Thymus (tissue), 11 donors: Measurements from ENCODE around the gene DLGAP3. TPM values are rescaled to one million over a fixed set of nuclear protein-coding genes. Genes with fewer than 3 reads are reported as not detected.

Experiments
- DNase-seq, 9 donors: peaks; one replicate each; pipeline ENCODE4 v3.0.0-alpha.2; 2013; ENCODE audit warnings: low spot score in 9 of 9, low read depth in 6 of 9, missing footprints in 1 of 9
- H3K27ac ChIP-seq, 2 donors: one replicate each; pipeline ENCODE4 v1.5.1; 2013; ENCODE audit warnings: control low read depth in 1 of 2, low read depth in 1 of 2, low read length in 1 of 2, mild to moderate bottlenecking in 1 of 2, moderate library complexity in 1 of 2
- H3K27me3 ChIP-seq, 2 donors: one replicate each; pipeline ENCODE4 v1.5.1; 2013; ENCODE audit warnings: low read length in 1 of 2; ENCODE audit not compliant: control insufficient read depth in 2 of 2, insufficient read depth in 1 of 2
- H3K36me3 ChIP-seq, 2 donors: one replicate each; pipeline ENCODE4 v1.5.1; 2013; ENCODE audit warnings: low read length in 1 of 2, mild to moderate bottlenecking in 1 of 2, moderate library complexity in 1 of 2; ENCODE audit not compliant: control insufficient read depth in 2 of 2, insufficient read depth in 2 of 2
- H3K4me1 ChIP-seq, 2 donors: one replicate each; pipeline ENCODE4 v1.5.1; 2013; ENCODE audit warnings: low read length in 2 of 2; ENCODE audit not compliant: control insufficient read depth in 2 of 2, insufficient read depth in 2 of 2
- H3K4me3 ChIP-seq, 2 donors: one replicate each; pipeline ENCODE4 v1.5.1; 2013; ENCODE audit warnings: low read length in 2 of 2, control low read depth in 1 of 2, mild to moderate bottlenecking in 1 of 2
- H3K9me3 ChIP-seq, 2 donors: one replicate each; pipeline ENCODE4 v1.5.1; 2013; ENCODE audit warnings: low read length in 1 of 2, mild to moderate bottlenecking in 1 of 2; ENCODE audit not compliant: control insufficient read depth in 2 of 2, insufficient read depth in 1 of 2
- WGBS: extraction: QIAGEN DNeasy Blood & Tissue Kit; methylation state at CpG from one replicate; pipeline ENCODE4 v1.1.7; 2013; 5-methylcytosine and 5-hydroxymethylcytosine counted together
- polyA plus RNA-seq: library from polyadenylated mRNA; stranded (reverse); fragments of 200-250 nt; gene quantifications from one replicate; pipeline ENCODE4 v1.2.3, GENCODE V29; 2013
- total RNA-seq: library from RNA; stranded (reverse); fragments of 120-200 nt; gene quantifications from one replicate; pipeline ENCODE4 v1.2.4, GENCODE V29; 2013
- donor health status: healthy.

DLGAP3 gene
- total and polyA plus RNA-seq, 2 donors = 0.23 to 0.24 TPM

- Histone ChIP-seq H3K27me3 (peaks cover 45 to 73% of the 10 kb centered on the region in 2 donors), H3K36me3 (no peaks in the 10 kb centered on the region), H3K4me3 (no peak overlapping the region), H3K27ac (no peak overlapping the region), H3K4me1 (peaks cover 5 to 9% of the 10 kb centered on the region in 2 donors), H3K9me3 (peaks cover 2 to 4% of the 10 kb centered on the region in 2 donors)
- no peak for DNase-seq
- whole genome bisulfite sequencing = 71% methylated on average over 3 of the region's 3 CpGs
These were observed 44.9 kb downstream of the DLGAP3 start for GRCh38 chr1:34884536-34884935.

DNA sequence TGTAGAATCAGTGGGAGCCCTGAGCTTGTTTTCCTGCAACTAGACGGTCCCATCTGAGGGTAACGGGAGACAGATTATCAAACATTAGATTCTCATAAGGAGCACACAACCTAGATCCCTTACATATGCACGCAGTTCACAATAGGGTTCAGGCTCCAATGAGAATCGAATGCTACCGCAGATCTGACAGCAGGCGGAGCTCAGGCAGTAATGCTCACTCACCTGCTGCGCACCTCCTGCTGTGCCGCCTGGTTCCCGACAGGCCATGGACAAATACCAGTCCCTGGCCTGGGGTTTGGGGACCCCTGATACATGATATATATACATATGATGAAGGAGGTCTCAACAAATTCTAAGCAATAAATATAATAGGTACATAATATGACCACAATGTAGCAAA, 50.2 kb downstream of the DLGAP3 start:
- no peak overlapping the region for H3K27ac ChIP-seq
- peaks cover 2% of the 10 kb centered on the region in 2 donors for H3K9me3 ChIP-seq
- H3K27me3 ChIP-seq = peaks cover 14 to 54% of the 10 kb centered on the region in 2 donors
- no peak for DNase-seq
- 72% methylated on average over 9 of the region's 9 CpGs for WGBS
- no peak overlapping the region for H3K4me3 ChIP-seq
- H3K4me1 ChIP-seq = no peaks in the 10 kb centered on the region
- H3K36me3 ChIP-seq = no peaks in the 10 kb centered on the region

GRCh38 chr1:34876406-34876805, 53.0 kb downstream of the DLGAP3 start:
- no peaks in the 10 kb centered on the region for H3K36me3 ChIP-seq
- H3K4me3 ChIP-seq = no peak overlapping the region
- DNase-seq = no peak
- 91% methylated on average over 7 of the region's 7 CpGs for WGBS
- H3K27me3 ChIP-seq = peaks cover 3 to 37% of the 10 kb centered on the region in 2 donors
- H3K27ac ChIP-seq = no peak overlapping the region
- peaks cover 2% of the 10 kb centered on the region in 2 donors for H3K9me3 ChIP-seq
- H3K4me1 ChIP-seq = peaks cover 12 to 13% of the 10 kb centered on the region in 2 donors

- peaks cover 3 to 29% of the 10 kb centered on the region in 2 donors for H3K27me3 ChIP-seq
- 88% methylated on average over 4 of the region's 4 CpGs for WGBS
These were observed 55.0 kb downstream of the DLGAP3 start for GRCh38 chr1:34874296-34874952.

DNA sequence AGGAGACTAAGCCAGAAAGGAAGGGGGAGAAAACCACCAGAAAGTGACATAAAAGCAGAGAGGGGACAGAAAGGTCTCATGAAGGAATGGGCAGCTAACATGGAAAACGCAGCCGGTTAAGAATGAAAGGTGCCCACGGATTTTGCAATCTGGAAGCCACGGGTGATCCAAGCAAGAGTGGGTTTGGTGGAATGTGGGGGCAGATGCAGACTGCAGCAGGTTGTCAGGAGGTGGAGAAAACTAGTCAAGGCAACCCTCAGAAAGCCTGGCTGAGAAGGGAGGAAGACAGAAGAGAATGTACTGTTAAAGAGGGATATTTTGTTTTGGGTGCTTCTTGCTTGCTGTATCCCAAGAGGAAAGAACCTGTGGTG, 57.3 kb downstream of the DLGAP3 start:
- WGBS = 96% methylated on average over 4 of the region's 4 CpGs
- Histone ChIP-seq H3K4me1 (peaks cover 42 to 45% of the 10 kb centered on the region in 2 donors), H3K9me3 (peaks cover 0 to 2% of the 10 kb centered on the region in 2 donors), H3K27me3 (peaks cover 3 to 31% of the 10 kb centered on the region in 2 donors), H3K36me3 (no peaks in the 10 kb centered on the region), H3K4me3 (no peak overlapping the region), H3K27ac (peak overlapping the region in 1 of 2 donors; percentile 99)
- no peak for DNase-seq

More at GRCh38 chr1:34874296-34874952, 55.0 kb downstream of the DLGAP3 start:
- no peak overlapping the region for H3K27ac ChIP-seq
- H3K36me3 ChIP-seq = no peaks in the 10 kb centered on the region
- DNase-seq = no peak
- peaks cover 28 to 33% of the 10 kb centered on the region in 2 donors for H3K4me1 ChIP-seq
- H3K4me3 ChIP-seq = no peak overlapping the region
- peaks cover 0 to 2% of the 10 kb centered on the region in 2 donors for H3K9me3 ChIP-seq

GRCh38 chr1:34871443-34872132, 57.9 kb downstream of the DLGAP3 start:
- H3K9me3 ChIP-seq = peaks cover 0 to 2% of the 10 kb centered on the region in 2 donors
- DNase-seq = peak; percentile 66 to 95 (median 77)
- peaks cover 47 to 50% of the 10 kb centered on the region in 2 donors for H3K4me1 ChIP-seq
- no peaks in the 10 kb centered on the region for H3K36me3 ChIP-seq
- 51% methylated on average over 17 of the region's 17 CpGs for WGBS
- peak overlapping the region; percentile 90 to 99 for H3K27ac ChIP-seq
- H3K4me3 ChIP-seq = peak overlapping the region; percentile 14
- peaks cover 2 to 33% of the 10 kb centered on the region in 2 donors for H3K27me3 ChIP-seq

DNA sequence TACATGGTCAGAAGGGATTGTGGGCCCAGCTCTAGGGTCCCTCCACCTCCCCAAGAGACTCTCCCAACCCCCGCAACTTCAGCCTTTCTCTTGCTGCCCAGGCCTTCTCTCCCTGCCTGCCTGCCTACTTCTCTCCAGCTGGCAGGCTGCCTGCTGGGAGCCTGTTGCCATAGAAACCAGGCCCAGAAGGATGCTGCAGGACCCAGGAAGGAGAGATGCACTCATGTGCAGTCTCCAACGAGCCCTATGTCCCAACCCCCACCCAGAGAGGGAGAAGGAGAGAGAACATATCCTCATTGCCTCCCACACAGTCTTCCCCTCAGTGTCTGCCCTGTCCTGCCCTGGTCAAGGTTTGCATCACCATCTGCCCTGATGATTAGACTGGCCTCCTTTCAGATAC, 59.1 kb downstream of the DLGAP3 start:
- Histone ChIP-seq H3K4me3 (no peak overlapping the region), H3K27ac (peak overlapping the region; percentile 72 to 99), H3K9me3 (peaks cover 0 to 2% of the 10 kb centered on the region in 2 donors), H3K4me1 (peaks cover 54 to 60% of the 10 kb centered on the region in 2 donors), H3K27me3 (peaks cover 4 to 35% of the 10 kb centered on the region in 2 donors), H3K36me3 (no peaks in the 10 kb centered on the region)
- 65% methylated on average over 2 of the region's 2 CpGs for WGBS
- peak in 2 of 9 donors; percentile 47 to 61 for DNase-seq

DNA sequence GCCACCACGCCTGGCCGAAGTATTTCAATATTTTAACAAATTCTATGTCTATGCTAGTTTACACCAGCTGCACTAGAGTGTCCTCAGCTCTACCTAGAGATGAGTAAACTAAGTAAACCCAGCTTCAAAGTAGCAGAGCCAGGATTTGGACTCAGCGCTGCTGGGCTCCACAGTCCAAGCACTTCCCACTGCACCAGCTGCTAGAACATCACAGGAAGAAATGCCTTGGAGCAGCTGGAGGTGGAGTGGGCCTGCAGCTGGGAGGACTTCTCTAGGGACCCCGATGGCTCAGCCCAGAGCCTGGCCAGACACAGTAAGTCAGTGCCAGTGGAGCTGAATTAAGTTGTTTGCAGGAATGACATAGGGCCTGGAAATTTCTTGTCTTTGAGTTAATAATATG, 59.7 kb downstream of the DLGAP3 start:
- DNase-seq = no peak
- peaks cover 55 to 60% of the 10 kb centered on the region in 2 donors for H3K4me1 ChIP-seq
- peaks cover 8 to 39% of the 10 kb centered on the region in 2 donors for H3K27me3 ChIP-seq
- no peaks in the 10 kb centered on the region for H3K9me3 ChIP-seq
- 95% methylated on average over 4 of the region's 4 CpGs for WGBS
- peak overlapping the region; percentile 64 to 99 for H3K27ac ChIP-seq
- no peak overlapping the region for H3K4me3 ChIP-seq
- no peaks in the 10 kb centered on the region for H3K36me3 ChIP-seq
